ENCODE data around the gene DLGAP1. TPM values are rescaled to one million over a fixed set of nuclear protein-coding genes. Genes with fewer than 3 reads are reported as not detected.

Gene DLGAP1
- polyA plus RNA-seq, 1 experiment: 0.09 TPM

DNA sequence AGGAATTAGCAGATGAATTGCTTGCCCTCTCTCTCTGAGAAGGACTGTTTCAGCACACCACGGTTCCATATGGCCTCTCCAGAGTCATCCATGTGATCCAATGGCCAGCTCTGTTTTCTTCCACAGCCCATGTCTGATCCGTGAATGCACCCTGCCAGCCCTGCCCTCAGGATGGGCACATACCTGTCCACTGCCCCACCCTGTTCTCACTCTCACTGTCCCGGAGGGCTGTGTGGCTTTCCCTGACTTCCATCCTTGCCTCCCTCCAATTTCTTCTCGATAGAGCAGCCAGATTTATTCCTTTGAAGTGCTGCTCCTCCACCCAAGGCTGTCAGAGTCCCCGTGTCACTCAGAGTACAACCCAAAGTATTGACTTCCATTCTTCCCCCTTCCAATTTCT, 662.0 kb downstream of the DLGAP1 start:
- Histone ChIP-seq H3K27me3 (ENCODE audit: control insufficient read depth, insufficient read depth, low read length) (no peaks in the 10 kb centered on the region), H3K9me3 (ENCODE audit: control insufficient read depth, insufficient read depth, low read length) (no peaks in the 10 kb centered on the region), H3K4me3 (ENCODE audit: low read depth, low read length) (no peak overlapping the region), H3K27ac (ENCODE audit: low read depth, low read length) (no peak overlapping the region)
- CTCF ChIA-PET: interaction anchor here (0.6 kb wide), 1 partner anchor 22 kb away, joined by 3 read pairs; no protein-coding TSS in a partner anchor
- POLR2A ChIA-PET: no interaction called here
- DNase-seq (ENCODE audit: low read depth, low spot score): no peak
- TF ChIP-seq, protein P1, sequence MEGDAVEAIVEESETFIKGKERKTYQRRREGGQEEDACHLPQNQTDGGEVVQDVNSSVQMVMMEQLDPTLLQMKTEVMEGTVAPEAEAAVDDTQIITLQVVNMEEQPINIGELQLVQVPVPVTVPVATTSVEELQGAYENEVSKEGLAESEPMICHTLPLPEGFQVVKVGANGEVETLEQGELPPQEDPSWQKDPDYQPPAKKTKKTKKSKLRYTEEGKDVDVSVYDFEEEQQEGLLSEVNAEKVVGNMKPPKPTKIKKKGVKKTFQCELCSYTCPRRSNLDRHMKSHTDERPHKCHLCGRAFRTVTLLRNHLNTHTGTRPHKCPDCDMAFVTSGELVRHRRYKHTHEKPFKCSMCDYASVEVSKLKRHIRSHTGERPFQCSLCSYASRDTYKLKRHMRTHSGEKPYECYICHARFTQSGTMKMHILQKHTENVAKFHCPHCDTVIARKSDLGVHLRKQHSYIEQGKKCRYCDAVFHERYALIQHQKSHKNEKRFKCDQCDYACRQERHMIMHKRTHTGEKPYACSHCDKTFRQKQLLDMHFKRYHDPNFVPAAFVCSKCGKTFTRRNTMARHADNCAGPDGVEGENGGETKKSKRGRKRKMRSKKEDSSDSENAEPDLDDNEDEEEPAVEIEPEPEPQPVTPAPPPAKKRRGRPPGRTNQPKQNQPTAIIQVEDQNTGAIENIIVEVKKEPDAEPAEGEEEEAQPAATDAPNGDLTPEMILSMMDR (IDR thresholded peaks at IDR 0.05; ENCODE audit: low read depth, low read length): no peak

DNA sequence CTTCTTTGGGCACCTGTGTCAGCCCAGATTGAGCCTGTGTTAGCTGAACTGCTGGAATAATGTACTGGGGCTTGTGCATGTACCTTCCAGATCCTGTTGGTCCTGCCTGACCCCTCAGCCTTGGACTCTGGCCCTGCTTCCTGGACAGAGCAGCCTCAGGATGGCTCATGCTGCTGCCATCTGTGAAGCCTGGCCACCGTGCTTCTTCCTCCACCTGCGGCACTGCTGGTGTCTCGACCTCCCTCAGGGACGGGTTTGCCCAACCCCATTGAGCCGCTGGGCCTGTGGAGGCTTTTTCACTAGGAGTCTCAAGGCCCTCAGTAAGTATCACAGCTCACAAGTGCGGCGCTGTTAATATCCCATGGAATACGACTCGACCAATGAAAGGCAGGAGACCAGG, 662.4 kb downstream of the DLGAP1 start:
- POLR2A ChIA-PET: no interaction called here
- H3K27me3 ChIP-seq (ENCODE audit: control insufficient read depth, insufficient read depth, low read length): no peaks in the 10 kb centered on the region
- TF ChIP-seq, protein P1 (IDR thresholded peaks at IDR 0.05; ENCODE audit: low read depth, low read length): no peak
- DNase-seq (ENCODE audit: low read depth, low spot score): no peak
- CTCF ChIA-PET: interaction anchor here (0.6 kb wide), 1 partner anchor 21 kb away, joined by 3 read pairs; no protein-coding TSS in a partner anchor
- no peak overlapping the region for H3K4me3 ChIP-seq (ENCODE audit: low read depth, low read length)
- H3K9me3 ChIP-seq (ENCODE audit: control insufficient read depth, insufficient read depth, low read length): no peaks in the 10 kb centered on the region
- H3K27ac ChIP-seq (ENCODE audit: low read depth, low read length): no peak overlapping the region

DNA sequence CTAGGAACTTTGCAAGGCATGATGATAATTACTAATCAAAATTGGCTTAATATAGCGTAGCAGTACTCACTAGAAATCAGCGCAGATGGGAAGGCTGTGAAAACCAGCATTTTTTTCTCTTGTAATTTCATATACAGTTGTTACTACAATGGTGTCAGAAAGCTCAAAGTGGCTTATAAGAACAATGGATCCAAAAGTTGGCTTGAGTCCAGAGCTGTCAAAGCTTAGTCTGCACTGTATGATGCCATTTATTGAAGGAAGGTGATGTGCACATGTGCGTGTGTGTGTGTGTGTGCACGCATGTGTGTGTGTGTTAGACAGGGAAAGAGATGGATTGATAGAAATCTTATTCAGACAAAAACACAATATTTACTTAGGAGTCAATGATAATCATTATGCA, 663.9 kb downstream of the DLGAP1 start:
- no peaks in the 10 kb centered on the region for H3K27me3 ChIP-seq (ENCODE audit: control insufficient read depth, insufficient read depth, low read length)
- TF ChIP-seq, protein P1 (IDR thresholded peaks at IDR 0.05; ENCODE audit: low read depth, low read length): no peak
- no peak overlapping the region for H3K4me3 ChIP-seq (ENCODE audit: low read depth, low read length)
- no peak overlapping the region for H3K27ac ChIP-seq (ENCODE audit: low read depth, low read length)
- H3K9me3 ChIP-seq (ENCODE audit: control insufficient read depth, insufficient read depth, low read length): no peaks in the 10 kb centered on the region
- no peak for DNase-seq (ENCODE audit: low read depth, low spot score)
- CTCF ChIA-PET: interaction anchor here (0.6 kb wide), 1 partner anchor 103 kb away, joined by 3 read pairs; no protein-coding TSS in a partner anchor
- POLR2A ChIA-PET: no interaction called here

DNA sequence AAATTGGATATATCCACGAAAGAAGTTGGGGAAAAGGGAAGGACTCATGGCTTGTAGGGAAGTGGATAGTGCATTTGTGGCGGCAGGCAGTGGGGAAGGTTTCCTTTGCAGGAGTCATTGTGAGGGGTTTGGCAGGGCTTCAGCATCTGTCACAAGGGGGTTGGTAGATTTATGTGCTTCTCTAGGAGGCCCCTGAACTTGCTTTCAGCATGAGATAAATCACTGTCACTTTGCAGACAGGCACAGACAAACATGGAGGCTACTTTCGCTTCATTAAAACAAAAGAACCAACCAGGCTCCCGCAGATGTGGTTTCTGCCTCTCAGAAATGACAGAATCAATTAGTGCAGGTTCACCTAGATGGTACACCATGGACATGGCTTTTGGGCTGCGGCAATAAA, 664.4 kb downstream of the DLGAP1 start:
- TF ChIP-seq, protein P1 (IDR thresholded peaks at IDR 0.05; ENCODE audit: low read depth, low read length): no peak
- H3K4me3 ChIP-seq (ENCODE audit: low read depth, low read length): no peak overlapping the region
- H3K27me3 ChIP-seq (ENCODE audit: control insufficient read depth, insufficient read depth, low read length): no peaks in the 10 kb centered on the region
- ChIA-PET CTCF (interaction anchor here (1.4 kb wide), 1 partner anchor 19 kb away, joined by 6 read pairs; no protein-coding TSS in a partner anchor), POLR2A (no interaction called here)
- H3K9me3 ChIP-seq (ENCODE audit: control insufficient read depth, insufficient read depth, low read length): no peaks in the 10 kb centered on the region
- no peak overlapping the region for H3K27ac ChIP-seq (ENCODE audit: low read depth, low read length)
- DNase-seq (ENCODE audit: low read depth, low spot score): no peak

DNA sequence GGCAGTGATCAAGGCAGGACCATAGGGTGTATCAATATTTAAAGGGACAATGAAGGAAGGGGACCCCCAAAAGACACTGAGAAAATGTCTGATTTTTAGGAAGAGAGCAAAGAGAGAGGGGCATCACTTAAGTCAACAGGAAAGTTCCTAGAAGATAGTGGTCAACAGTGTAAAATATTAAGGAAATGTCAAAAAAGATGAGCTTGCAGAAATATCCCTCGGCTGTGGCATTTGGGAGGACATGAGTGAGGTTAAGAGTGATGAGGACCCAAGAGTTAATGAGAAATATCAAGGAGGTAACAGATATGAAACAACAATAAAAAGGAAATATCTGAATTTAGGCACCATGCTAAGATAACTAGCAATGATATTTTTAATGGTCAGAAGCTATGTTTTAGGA, 665.6 kb downstream of the DLGAP1 start:
- Histone ChIP-seq H3K27me3 (ENCODE audit: control insufficient read depth, insufficient read depth, low read length) (no peaks in the 10 kb centered on the region), H3K4me3 (ENCODE audit: low read depth, low read length) (no peak overlapping the region), H3K27ac (ENCODE audit: low read depth, low read length) (no peak overlapping the region), H3K9me3 (ENCODE audit: control insufficient read depth, insufficient read depth, low read length) (peaks cover 5% of the 10 kb centered on the region)
- POLR2A ChIA-PET: no interaction called here
- CTCF ChIA-PET: interaction anchor here (0.7 to 3.2 kb wide), 3 partner anchors 17 to 206 kb away, joined by 3 to 15 read pairs (median 6); no protein-coding TSS in a partner anchor
- no peak for DNase-seq (ENCODE audit: low read depth, low spot score)
- TF ChIP-seq, protein P1 (IDR thresholded peaks at IDR 0.05; ENCODE audit: low read depth, low read length): no peak

Data from AG04450 (cell line).